HG02852 (cell line): Measurements from ENCODE around the gene DCX.
"Not testable (repeated sequence)": the region's sequence is repeated elsewhere in the genome, so short reads cannot be mapped to it uniquely, and the experiment has no call there.

ENCODE experiments used
- ATAC-seq: cut with Tn5 transposase; IDR thresholded peaks from one replicate; pipeline ENCODE4 v1.9.1; 2021; ENCODE audit warnings: mild to moderate bottlenecking, moderate library complexity; ENCODE audit not compliant: unreplicated experiment

Gene DCX

GRCh38 chrX:111375747-111376146 is 36.2 kb downstream of the DCX start:
- no peak for ATAC-seq

- no peak for ATAC-seq
Observed at GRCh38 chrX:111372086-111372485, 39.9 kb downstream of the DCX start.

GRCh38 chrX:111365770-111366325 is 46.1 kb downstream of the DCX start:
- ATAC-seq = no peak

GRCh38 chrX:111363741-111364140 is 48.3 kb downstream of the DCX start:
- no peak for ATAC-seq

- ATAC-seq = no peak
Observed at GRCh38 chrX:111361751-111362150, 50.2 kb downstream of the DCX start.

- ATAC-seq = no peak
Observed at GRCh38 chrX:111360839-111361238, 51.2 kb downstream of the DCX start.

GRCh38 chrX:111355523-111356115 is 56.4 kb downstream of the DCX start:
- no peak for ATAC-seq

- ATAC-seq = no peak
Observed at GRCh38 chrX:111354496-111354895, 57.5 kb downstream of the DCX start.

GRCh38 chrX:111353793-111354192 is 58.2 kb downstream of the DCX start:
- ATAC-seq = no peak

GRCh38 chrX:111352424-111352823 is 59.6 kb downstream of the DCX start:
- no peak for ATAC-seq

GRCh38 chrX:111349934-111350333 is 62.1 kb downstream of the DCX start:
- ATAC-seq = no peak

- no peak for ATAC-seq
Observed at GRCh38 chrX:111349101-111349500, 62.9 kb downstream of the DCX start.

- no peak for ATAC-seq
Observed at GRCh38 chrX:111348429-111348828, 63.6 kb downstream of the DCX start.

- ATAC-seq = not testable (repeated sequence)
Observed at GRCh38 chrX:111346150-111346549, 65.8 kb downstream of the DCX start.

- ATAC-seq = no peak
Observed at GRCh38 chrX:111340054-111340453, 71.9 kb downstream of the DCX start.

GRCh38 chrX:111339212-111339611 is 72.8 kb downstream of the DCX start:
- ATAC-seq = no peak

GRCh38 chrX:111338095-111338698 is 73.8 kb downstream of the DCX start:
- ATAC-seq = no peak

GRCh38 chrX:111337067-111337637 is 74.8 kb downstream of the DCX start:
- ATAC-seq = no peak

GRCh38 chrX:111336141-111336540 is 75.9 kb downstream of the DCX start:
- no peak for ATAC-seq

GRCh38 chrX:111329370-111329769 is 82.6 kb downstream of the DCX start:
- ATAC-seq = no peak

GRCh38 chrX:111328858-111329257 is 83.1 kb downstream of the DCX start:
- no peak for ATAC-seq

GRCh38 chrX:111322231-111322855 is 89.6 kb downstream of the DCX start:
- ATAC-seq = no peak
